ENCODE results near the gene MS4A6E.

MS4A6E gene

DNA sequence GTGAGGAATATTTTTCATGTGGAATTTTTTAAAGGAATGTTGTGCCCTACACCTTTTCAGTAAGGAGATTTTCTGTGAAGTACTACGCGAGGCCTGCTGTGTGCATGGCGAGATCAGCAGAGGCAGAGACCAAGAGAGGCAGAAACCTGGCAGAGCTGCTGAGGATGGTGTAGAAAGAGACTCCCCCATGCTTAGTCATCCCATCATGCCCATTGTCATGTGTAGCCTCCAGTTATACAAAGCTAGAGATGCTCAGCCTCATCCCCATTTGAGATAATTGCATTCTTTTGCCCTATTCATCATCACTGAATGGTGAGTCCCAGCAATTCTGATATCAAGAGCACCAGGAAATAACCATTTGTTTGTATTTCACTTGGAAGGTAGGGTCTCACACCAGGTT lies 48.3 kb downstream of the MS4A6E start:
- DNase-seq (ENCODE audit: low spot score), result no peak

DNA sequence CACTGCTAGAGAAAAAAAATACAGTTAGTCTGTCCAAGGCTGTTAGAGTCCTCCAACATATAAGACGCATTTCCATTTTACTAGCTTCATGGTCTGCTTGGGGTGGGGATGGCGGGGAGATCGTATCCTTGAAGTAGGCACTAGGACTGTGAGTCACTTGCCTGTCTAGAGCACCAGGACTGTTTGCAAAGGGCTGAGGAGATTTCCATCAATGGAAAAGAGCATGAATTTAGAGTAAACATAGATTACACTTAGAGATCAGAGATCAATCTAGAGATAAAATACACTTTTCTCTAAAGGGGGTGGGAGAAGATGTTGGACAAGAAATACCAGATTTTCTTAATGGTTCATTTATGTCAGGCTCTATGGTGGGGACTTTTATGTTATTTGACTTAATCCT lies 49.5 kb downstream of the MS4A6E start:
- no peak for DNase-seq (ENCODE audit: low spot score)

DNA sequence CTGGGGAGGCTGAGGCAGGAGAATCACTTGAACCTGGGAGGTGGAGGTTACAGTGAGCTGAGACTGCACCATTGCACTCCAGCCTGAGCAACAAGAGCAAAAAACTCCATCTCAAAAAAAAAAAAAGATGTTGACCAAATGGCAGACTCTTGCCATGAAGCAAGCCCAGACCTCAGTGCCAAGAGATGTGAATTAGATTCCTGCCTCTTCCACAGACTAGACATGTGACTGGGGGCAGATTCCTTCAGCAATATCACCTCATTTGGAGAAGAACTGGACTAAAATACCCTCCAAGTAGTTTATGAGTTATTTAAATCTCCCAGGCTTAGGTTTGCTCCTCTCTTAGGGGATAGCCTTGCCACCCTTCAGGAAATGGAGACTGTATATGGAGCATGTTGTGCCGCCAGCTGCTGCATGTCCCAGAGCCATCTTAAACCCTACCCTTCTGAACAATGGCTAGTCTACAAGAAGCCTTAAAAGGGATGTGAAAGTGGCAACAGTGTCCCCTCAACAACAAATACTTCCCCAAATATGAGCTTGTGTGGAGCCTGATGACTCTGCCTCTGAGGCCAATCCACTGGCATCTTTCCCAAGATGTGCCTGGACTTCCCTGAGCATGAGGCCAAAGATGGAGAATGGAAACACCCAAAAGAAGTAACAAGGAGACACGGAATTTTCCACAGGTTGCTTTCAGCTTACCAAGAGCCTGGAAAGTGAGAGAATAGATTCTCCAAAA lies 50.5 kb downstream of the MS4A6E start:
- peak; percentile 88 for DNase-seq (ENCODE audit: low spot score)

- DNase-seq (ENCODE audit: low spot score), result peak; percentile 82
Measured at GRCh38 chr11:60378354-60378753, 51.3 kb downstream of the MS4A6E start, which contains the start of gene MS4A7. Gene MS4A7, plus strand, starts transcription at chr11:60378532. Its CDS starts 4,610 bp downstream, at chr11:60383142.

DNA sequence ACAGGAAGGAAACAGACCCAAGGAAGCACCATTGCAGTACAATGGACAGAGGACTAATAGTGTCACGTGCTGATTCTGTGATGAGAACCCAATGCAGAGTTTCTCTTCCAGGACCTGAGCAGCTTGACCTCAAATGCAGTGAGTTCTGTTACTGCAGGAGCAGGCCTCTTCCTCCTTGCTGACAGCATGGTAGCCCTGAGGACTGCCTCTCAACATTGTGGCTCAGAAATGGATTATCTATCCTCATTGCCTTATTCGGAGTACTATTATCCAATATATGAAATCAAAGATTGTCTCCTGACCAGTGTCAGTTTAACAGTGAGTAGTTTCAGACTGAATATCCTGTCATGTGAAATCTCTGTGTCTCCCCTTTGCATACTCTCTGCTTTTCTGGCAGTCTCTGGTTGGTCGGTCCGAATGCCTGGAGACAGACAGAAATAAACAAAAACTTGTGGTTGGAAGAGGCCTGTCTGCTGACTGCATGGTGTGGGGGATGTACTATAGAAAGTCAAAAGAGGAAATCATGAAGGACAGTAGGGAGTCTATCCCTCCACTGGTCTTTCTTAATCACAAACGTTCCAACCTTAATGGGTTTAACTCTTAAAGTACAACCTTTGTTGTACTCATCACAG lies 62.3 kb downstream of the MS4A6E start:
- DNase-seq (ENCODE audit: low spot score), result peak; percentile 52

DNA sequence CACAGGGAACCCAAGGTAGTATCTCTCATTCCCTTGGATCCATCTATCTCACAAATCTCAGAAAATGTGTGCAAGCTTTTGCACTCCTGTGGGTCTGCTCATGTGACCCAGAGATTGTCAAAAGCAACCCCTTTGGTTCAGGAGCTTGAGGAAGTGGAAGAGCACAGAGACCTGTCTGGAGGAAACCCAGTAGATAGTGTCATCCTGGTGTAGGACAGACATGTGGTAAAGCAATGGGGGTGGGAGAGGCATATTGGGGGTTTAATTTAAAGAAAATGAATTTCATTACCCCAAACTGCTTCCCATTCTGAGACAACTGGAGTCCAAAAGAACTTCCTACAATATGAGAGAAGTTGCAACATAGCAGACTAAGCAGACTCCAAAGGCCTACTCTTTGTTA lies 63.4 kb downstream of the MS4A6E start:
- DNase-seq (ENCODE audit: low spot score), result no peak
